Keratinocyte (primary cell): ENCODE measurements around the gene AIRE. TPM values are rescaled to one million over a fixed set of nuclear protein-coding genes. Genes with fewer than 3 reads are reported as not detected.
"Not testable (repeated sequence)": the region's sequence is repeated elsewhere in the genome, so short reads cannot be mapped to it uniquely, and the experiment has no call there.

Source experiments
- DNase-seq: peaks from one replicate; pipeline ENCODE4 v3.0.0-alpha.2; 2011; ENCODE audit warnings: low read depth, missing footprints, low spot score
- FAIRE-seq: peaks from 2 replicates; lab custom pipeline; 2011; peaks lifted over from hg19 to GRCh38; lab: Jason Lieb, UNC
- H2AFZ ChIP-seq: 2 replicates; pipeline ENCODE4 v1.6.0; 2012; ENCODE audit warnings: low read length, control low read depth, inconsistent platforms; ENCODE audit not compliant: control insufficient read depth
- H3K27ac ChIP-seq: 2 replicates; pipeline ENCODE4 v1.5.1; 2011; ENCODE audit warnings: low read length; ENCODE audit not compliant: control insufficient read depth, insufficient read depth
- H3K27me3 ChIP-seq: 3 replicates; pipeline ENCODE4 v1.6.0; 2011; ENCODE audit warnings: low read length; ENCODE audit not compliant: control insufficient read depth, insufficient read depth; ENCODE audit errors: extremely low read depth
- H3K36me3 ChIP-seq, 2 experiments: 2 replicates in 1 of 2; 3 replicates in 1 of 2; pipeline ENCODE4 v1.5.1; 2011; ENCODE audit warnings: low read length in 2 of 2, mild to moderate bottlenecking in 1 of 2; ENCODE audit not compliant: control insufficient read depth in 2 of 2, insufficient read depth in 2 of 2; ENCODE audit errors: extremely low read depth in 1 of 2
- H3K4me1 ChIP-seq: 3 replicates; pipeline ENCODE4 v1.5.1; 2011; ENCODE audit warnings: low read length; ENCODE audit not compliant: control insufficient read depth, insufficient read depth; ENCODE audit errors: extremely low read depth
- H3K4me2 ChIP-seq: 3 replicates; pipeline ENCODE4 v1.6.0; 2011; ENCODE audit warnings: low read depth, low read length; ENCODE audit not compliant: control insufficient read depth, insufficient read depth; ENCODE audit errors: extremely low read depth
- H3K4me3 ChIP-seq, 3 experiments: fragments of 200-600 bp in 1 of 3; sonication (generic) in 1 of 3; 2 replicates in 2 of 3; 3 replicates in 1 of 3; pipeline ENCODE4 v1.5.1; 2011 to 2016; ENCODE audit warnings: low read length in 3 of 3, mild to moderate bottlenecking in 3 of 3, control low read depth in 2 of 3, inconsistent platforms in 1 of 3, low read depth in 1 of 3, mixed read lengths in 1 of 3, mixed run types in 1 of 3, moderate library complexity in 1 of 3; ENCODE audit not compliant: control insufficient read depth in 2 of 3, insufficient read depth in 2 of 3; ENCODE audit errors: extremely low read depth in 1 of 3
- H3K79me2 ChIP-seq: 2 replicates; pipeline ENCODE4 v1.6.0; 2012; ENCODE audit warnings: low read length; ENCODE audit not compliant: control insufficient read depth, insufficient read depth
- H3K9ac ChIP-seq: 3 replicates; pipeline ENCODE4 v1.6.0; 2011; ENCODE audit warnings: low read length; ENCODE audit not compliant: control insufficient read depth, insufficient read depth; ENCODE audit errors: extremely low read depth
- H3K9me1 ChIP-seq: 3 replicates; pipeline ENCODE4 v1.6.0; 2011; ENCODE audit warnings: low read length; ENCODE audit not compliant: control insufficient read depth, insufficient read depth; ENCODE audit errors: extremely low read depth
- H3K9me3 ChIP-seq: 2 replicates; pipeline ENCODE4 v1.5.1; 2012; ENCODE audit warnings: low read depth, low read length; ENCODE audit not compliant: control insufficient read depth
- H4K20me1 ChIP-seq: 3 replicates; pipeline ENCODE4 v1.6.0; 2011; ENCODE audit warnings: low read length; ENCODE audit not compliant: control insufficient read depth, insufficient read depth; ENCODE audit errors: extremely low read depth
- EZH2 ChIP-seq: IDR thresholded peaks from one replicate; pipeline ENCODE4 v1.6.1; 2012; ENCODE audit warnings: inconsistent platforms, mild to moderate bottlenecking, low read length, moderate library complexity
- dilution Hi-C: fragments of 300-500 bp; cut with MboI; formaldehyde crosslinking; loops from one replicate; pipeline ENCODE4 v1.7.0; 2020; ENCODE audit warnings: low sequenced_read_pairs; ENCODE audit not compliant: extremely low pct_ligation_motif_present
- polyA plus RNA-seq, 5 experiments: library from polyadenylated mRNA; depleted of rRNA in 3 of 5; stranded (reverse) in 3 of 5; stranded (forward) in 1 of 5; unstranded in 1 of 5; fragments of >200 nt; gene quantifications; 1 replicate in 1 of 5; 2 replicates in 3 of 5; 3 replicates in 1 of 5; pipeline versions ENCODE4 v1.2.1 to v1.2.3, GENCODE V29; 2011 to 2012; ENCODE audit warnings: missing spikeins in 2 of 5, low read depth in 1 of 5, low replicate concordance in 1 of 5
- TF ChIP-seq, protein P1 (sequence below), 3 experiments: IDR thresholded peaks in 1 of 3; conservative IDR thresholded peaks in 1 of 3; optimal IDR thresholded peaks in 1 of 3; 2 replicates in 2 of 3; 3 replicates in 1 of 3; pipeline versions ENCODE3 to v1.5.1; 2011; ENCODE audit warnings: low read length in 3 of 3, mild to moderate bottlenecking in 3 of 3, moderate library complexity in 2 of 3, control low read depth in 1 of 3, inconsistent platforms in 1 of 3; ENCODE audit not compliant: insufficient read depth in 2 of 3; ENCODE audit errors: extremely low read depth in 1 of 3

Gene AIRE
- polyA plus RNA-seq, 1 donor (not counting 4 experiments of a cell fraction or from before 2014, with no cell fraction given) = not detected

DNA sequence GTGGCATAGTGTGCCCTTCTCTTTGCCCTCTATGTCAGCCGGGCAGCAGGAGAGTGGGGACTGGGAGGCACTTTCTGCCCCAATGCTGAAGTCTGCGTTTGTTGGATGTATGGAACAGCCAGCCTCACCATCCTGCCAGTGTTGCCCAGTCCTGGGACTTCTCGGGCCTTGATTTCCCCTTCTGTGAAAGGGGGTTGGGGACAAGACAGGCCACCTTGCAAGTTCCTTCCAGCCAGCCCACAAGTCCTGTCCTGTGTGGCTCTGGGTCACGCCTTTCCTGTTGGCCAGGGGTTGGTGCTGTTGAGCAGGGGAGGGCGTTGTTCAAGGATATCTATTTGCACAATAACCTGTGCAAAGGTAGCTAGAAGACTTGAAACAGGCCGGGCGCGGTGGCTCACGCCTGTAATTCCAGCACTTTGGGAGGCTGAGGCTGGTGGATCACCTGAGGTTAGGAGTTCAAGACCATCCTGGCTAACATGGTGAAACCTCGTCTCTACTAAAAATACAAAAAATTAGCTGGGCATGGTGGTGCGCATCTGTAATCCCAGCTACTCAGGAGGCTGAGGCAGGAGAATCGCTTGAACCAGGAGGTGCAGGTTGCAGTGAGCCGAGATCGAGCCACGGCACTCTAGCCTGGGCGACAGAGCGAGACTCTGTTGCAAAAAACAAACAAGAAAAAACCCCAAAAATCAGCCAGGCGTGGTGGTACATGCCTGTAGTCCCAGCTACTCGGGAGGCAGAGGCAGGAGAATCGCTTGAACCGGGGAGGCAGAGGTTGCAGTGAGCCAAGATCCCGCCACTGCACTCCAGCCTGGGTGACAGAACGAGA is 17.1 kb downstream of the AIRE start:
- peak overlapping the region; percentile 16 for H3K4me2 ChIP-seq
- H3K4me3 ChIP-seq, H3K9me1 ChIP-seq, H3K9ac ChIP-seq, H2AFZ ChIP-seq, H3K27ac ChIP-seq, H3K27me3 ChIP-seq, H3K9me3 ChIP-seq, H4K20me1 ChIP-seq, DNase-seq, dilution Hi-C loops, FAIRE-seq: not testable (repeated sequence)
- TF ChIP-seq, protein P1, sequence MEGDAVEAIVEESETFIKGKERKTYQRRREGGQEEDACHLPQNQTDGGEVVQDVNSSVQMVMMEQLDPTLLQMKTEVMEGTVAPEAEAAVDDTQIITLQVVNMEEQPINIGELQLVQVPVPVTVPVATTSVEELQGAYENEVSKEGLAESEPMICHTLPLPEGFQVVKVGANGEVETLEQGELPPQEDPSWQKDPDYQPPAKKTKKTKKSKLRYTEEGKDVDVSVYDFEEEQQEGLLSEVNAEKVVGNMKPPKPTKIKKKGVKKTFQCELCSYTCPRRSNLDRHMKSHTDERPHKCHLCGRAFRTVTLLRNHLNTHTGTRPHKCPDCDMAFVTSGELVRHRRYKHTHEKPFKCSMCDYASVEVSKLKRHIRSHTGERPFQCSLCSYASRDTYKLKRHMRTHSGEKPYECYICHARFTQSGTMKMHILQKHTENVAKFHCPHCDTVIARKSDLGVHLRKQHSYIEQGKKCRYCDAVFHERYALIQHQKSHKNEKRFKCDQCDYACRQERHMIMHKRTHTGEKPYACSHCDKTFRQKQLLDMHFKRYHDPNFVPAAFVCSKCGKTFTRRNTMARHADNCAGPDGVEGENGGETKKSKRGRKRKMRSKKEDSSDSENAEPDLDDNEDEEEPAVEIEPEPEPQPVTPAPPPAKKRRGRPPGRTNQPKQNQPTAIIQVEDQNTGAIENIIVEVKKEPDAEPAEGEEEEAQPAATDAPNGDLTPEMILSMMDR (optimal IDR thresholded peaks at IDR 0.05 in 1 of 3, IDR thresholded peaks at IDR 0.05 in 1 of 3, conservative IDR thresholded peaks at IDR 0.05 in 1 of 3; ENCODE audit: extremely low read depth in 1 of 3, insufficient read depth in 2 of 3, low read length in 3 of 3) = peak in 2 of 3 experiments; percentile 33 to 57
- H3K79me2 ChIP-seq = peaks cover 36% of the 10 kb centered on the region
- peaks cover 15% of the 10 kb centered on the region for H3K4me1 ChIP-seq
- peaks cover 0 to 11% of the 10 kb centered on the region in 2 experiments for H3K36me3 ChIP-seq

DNA sequence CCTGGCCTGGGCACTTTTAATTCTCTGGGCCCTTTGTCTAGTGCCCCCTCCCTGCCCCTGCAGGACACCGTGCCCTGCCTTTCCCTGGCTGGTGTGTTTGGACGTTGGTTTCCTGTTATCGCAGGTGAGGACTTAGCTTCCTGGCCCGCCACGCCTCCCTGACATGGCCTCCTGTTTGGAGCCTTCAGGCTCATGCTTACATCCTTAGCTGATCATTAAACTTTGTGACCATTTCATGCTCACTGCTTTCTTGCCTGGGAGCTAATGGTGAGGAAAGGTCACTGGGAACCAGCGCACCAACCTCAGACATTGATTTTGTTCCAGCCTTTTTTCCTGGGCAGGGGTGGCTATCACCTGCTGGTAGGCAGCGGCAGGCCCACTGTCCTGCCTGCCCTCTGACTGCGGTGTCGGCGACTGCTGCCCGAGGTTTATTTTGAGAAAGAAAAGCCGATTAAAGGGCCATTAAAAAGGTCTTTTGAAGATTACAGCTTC is 17.9 kb downstream of the AIRE start:
- Histone ChIP-seq H3K79me2 (peaks cover 36% of the 10 kb centered on the region), H2AFZ (no peak overlapping the region), H3K27ac (no peak overlapping the region), H3K4me3 (no peak overlapping the region), H3K9ac (no peak overlapping the region), H3K27me3 (no peaks in the 10 kb centered on the region), H4K20me1 (peaks cover 3% of the 10 kb centered on the region), H3K9me3 (no peaks in the 10 kb centered on the region), H3K36me3 (peaks cover 0 to 11% of the 10 kb centered on the region in 2 experiments), H3K4me1 (peaks cover 15% of the 10 kb centered on the region), H3K4me2 (no peak overlapping the region), H3K9me1 (no peaks in the 10 kb centered on the region)
- DNase-seq (no peak), FAIRE-seq (no peak)
- dilution Hi-C loops = no loop called here
- TF ChIP-seq EZH2 = no peak
- TF ChIP-seq, protein P1 (optimal IDR thresholded peaks at IDR 0.05 in 1 of 3, IDR thresholded peaks at IDR 0.05 in 1 of 3, conservative IDR thresholded peaks at IDR 0.05 in 1 of 3; ENCODE audit: extremely low read depth in 1 of 3, insufficient read depth in 2 of 3, low read length in 3 of 3) = no peak
